ENCODE results near the gene ASXL3. TPM values are rescaled to one million over a fixed set of nuclear protein-coding genes. Genes with fewer than 3 reads are reported as not detected.

ASXL3 gene
- total RNA-seq, 2 experiments from 2014 or later: not detected

DNA sequence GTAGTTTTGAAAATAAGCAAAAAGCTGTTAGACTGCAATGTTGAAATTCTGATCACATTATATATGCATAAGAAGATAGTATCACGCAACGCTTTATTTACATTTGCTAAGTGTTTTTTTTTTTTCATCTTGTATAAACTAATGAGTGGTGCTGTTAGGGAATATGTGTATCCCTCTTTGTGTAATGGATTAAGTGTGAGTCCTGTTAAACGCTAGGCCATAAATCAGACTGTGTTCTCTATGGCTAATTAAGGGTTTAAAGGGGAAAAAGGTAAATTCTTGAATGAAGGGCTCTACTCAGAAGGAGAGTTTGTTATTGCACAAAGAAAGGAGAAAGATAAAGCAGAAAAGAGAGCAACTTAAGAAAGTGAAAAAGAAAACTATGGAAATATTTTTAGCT lies 4.8 kb upstream of the ASXL3 start:
- Mint-ChIP-seq H3K27ac (no peak overlapping the region), H3K4me1 (peaks cover 6% of the 10 kb centered on the region), H3K4me3 (no peak overlapping the region), H3K9me3 (no peaks in the 10 kb centered on the region), H3K27me3 (peaks cover 24% of the 10 kb centered on the region), H3K36me3 (ENCODE audit: low read depth) (no peaks in the 10 kb centered on the region)
- no peak for DNase-seq
- CTCF ChIA-PET: interaction anchor here (0.6 kb wide), 1 partner anchor 403 kb away, joined by 3 read pairs; no protein-coding TSS in a partner anchor
- POLR2A ChIA-PET: no interaction called here

DNA sequence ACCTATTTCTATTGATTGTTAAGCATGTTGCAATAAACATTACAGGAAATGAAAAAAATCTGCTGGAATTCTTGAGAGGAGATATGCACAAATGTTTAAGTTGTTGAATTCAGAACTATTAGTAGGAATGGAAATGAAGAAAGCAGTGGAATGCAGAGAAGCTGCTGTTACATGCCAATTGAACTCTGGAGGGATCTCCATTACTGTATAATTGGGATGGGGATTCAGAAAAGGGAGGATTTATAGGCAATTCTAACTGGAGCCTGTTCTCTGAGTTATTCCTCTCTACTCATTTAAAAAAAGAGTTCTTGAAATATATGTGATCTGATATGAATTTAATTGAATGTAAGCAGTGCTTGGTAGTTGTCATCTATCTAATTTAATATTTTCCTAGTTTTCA lies 2.6 kb upstream of the ASXL3 start:
- no peaks in the 10 kb centered on the region for H3K9me3 Mint-ChIP-seq
- ChIA-PET POLR2A (no interaction called here), CTCF (no interaction called here)
- peaks cover 26% of the 10 kb centered on the region for H3K27me3 Mint-ChIP-seq
- H3K4me1 Mint-ChIP-seq: peaks cover 6% of the 10 kb centered on the region
- no peaks in the 10 kb centered on the region for H3K36me3 Mint-ChIP-seq (ENCODE audit: low read depth)
- H3K4me3 Mint-ChIP-seq: no peak overlapping the region
- no peak overlapping the region for H3K27ac Mint-ChIP-seq
- no peak for DNase-seq

DNA sequence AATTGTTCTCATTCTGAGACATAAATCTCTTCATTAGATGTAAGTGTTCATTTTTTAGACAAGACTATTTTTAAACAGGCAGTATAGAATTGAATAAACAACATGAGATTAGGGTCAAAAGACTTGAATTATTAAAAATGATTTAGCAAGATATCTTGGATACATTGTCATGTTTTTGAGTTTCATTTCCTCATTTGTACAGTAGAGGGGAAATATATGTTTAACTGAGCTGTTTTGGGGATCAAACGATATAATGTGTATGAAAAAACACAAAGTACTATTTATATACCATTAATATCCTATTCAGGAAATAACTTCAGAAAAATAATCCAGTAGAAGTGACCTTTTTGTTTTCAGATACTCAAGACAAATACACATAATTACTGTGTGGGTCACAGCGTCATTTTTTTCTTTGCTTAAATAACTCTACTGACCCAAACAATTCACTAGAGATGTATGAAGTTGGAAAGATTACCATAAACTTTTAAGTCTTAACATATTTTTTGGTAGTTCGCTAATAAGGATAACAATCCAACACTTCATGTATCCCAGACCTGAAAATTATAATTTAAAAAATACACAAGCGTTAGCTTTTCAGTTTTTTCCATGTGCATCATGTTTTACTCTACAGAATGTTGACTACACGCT lies 896 bp upstream of the ASXL3 start:
- Mint-ChIP-seq H3K4me3 (peak overlapping the region; percentile 60), H3K27me3 (peaks cover 30% of the 10 kb centered on the region), H3K9me3 (no peaks in the 10 kb centered on the region), H3K27ac (no peak overlapping the region), H3K36me3 (ENCODE audit: low read depth) (no peaks in the 10 kb centered on the region), H3K4me1 (peaks cover 6% of the 10 kb centered on the region)
- POLR2A ChIA-PET: no interaction called here
- DNase-seq: no peak
- CTCF ChIA-PET: no interaction called here

DNA sequence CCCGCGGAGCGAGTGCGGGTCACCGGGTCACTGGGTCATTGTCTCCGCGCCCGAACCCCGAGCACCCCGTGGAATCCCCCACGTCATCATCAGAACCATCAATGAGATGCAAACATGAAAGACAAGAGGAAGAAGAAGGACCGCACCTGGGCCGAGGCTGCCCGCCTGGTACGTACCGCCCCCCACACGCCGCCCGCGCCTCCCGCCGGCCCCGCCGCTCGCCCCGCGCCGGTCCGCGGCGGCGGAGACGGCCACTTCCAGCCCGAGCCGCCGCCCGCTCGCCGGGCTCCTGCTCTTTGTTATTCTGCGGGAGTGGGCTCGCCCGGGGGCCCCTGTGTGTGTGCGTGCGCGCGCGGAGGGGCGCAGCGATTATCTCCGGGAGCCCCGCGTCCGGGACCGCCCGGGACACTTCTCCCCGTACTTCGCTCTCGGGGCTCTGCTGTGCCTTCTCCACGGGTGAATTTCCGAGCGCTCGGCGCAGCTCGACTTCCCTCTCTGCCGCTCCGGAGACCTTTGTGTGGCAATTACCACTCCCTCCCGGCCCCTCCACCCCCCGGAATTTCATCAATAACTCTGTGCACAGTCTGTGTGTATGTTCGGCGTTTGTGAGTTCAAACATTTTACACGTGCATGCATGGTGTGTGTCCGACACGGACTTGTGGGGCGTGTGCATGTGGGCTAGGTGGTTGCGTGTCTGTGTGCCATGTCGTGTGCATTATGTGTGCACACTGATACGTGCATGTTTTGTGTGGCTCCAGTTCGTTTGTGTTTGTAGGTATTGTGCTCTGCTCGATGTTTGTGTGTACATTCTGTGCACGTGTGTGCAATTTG lies 714 bp downstream of the ASXL3 start:
- CTCF ChIA-PET: no interaction called here
- no peak for DNase-seq
- Mint-ChIP-seq H3K4me3 (no peak overlapping the region), H3K36me3 (ENCODE audit: low read depth) (no peaks in the 10 kb centered on the region), H3K9me3 (no peaks in the 10 kb centered on the region), H3K27ac (no peak overlapping the region), H3K27me3 (peaks cover 30% of the 10 kb centered on the region), H3K4me1 (peaks cover 6% of the 10 kb centered on the region)
- POLR2A ChIA-PET: no interaction called here

DNA sequence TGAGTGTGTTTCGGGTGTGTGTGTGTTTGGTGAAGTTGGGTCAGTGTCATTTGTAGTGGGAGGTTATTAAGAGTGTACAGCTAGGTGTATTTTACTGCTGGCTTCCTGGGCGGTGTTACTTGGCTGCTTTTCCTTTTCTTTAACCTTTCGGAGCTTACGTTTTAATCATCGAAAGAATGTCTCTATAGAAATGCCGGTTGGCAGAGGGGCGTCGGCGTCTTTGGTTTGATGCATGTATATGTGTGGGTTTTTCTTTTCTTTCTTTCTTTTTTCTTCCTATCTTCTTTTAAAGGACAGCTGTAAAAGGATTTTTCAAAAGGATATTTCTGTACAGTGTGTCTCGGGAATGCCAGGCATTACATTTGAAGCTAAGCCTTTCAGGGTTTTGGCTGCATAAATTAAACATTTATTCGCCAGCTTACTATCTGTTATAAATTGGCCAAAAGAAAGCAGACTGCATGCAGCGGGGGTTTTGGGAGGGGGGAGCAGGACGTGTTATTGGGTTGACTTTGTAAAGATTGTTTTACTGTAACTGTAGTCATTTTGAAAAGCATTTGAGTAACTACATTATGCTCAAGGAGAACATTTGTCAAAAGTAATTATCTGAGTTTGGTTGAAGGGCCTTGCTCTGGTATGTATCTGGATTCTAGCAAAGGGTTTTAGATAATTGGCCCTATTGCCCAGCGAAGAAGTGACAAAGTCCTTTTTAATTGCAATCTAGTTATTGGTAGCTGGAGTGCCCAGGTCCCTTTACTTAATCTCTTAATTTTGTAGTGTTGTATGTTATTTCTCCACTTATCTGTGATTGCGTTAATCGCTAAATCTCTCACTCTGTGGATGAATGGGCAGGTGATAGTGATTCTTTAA lies 1.6 kb downstream of the ASXL3 start:
- ChIA-PET CTCF (no interaction called here), POLR2A (no interaction called here)
- Mint-ChIP-seq H3K27ac (no peak overlapping the region), H3K27me3 (peaks cover 30% of the 10 kb centered on the region), H3K4me3 (no peak overlapping the region), H3K36me3 (ENCODE audit: low read depth) (no peaks in the 10 kb centered on the region), H3K4me1 (peaks cover 6% of the 10 kb centered on the region), H3K9me3 (no peaks in the 10 kb centered on the region)
- DNase-seq: no peak

DNA sequence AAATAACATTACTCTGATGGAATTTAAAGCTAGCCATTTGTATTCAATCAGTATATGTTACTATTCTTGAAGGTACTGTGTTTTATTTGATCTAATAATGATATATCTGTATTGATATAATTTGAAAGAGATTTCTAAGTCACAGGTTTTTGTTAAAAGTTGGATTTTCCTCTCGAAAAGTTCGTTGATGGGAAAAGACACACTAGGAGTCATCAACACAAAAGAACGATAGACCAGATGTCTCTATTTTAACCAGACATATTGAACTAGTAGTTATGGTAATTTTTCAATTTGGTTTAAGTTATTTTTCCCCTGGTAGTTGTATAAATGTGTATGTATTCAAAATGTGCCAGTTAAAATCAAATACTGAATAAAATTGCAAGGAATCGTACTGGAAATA lies 2.5 kb downstream of the ASXL3 start:
- H3K4me3 Mint-ChIP-seq: no peak overlapping the region
- no peak for DNase-seq
- no peaks in the 10 kb centered on the region for H3K36me3 Mint-ChIP-seq (ENCODE audit: low read depth)
- CTCF ChIA-PET: no interaction called here
- H3K27me3 Mint-ChIP-seq: peaks cover 24% of the 10 kb centered on the region
- no peaks in the 10 kb centered on the region for H3K9me3 Mint-ChIP-seq
- peaks cover 6% of the 10 kb centered on the region for H3K4me1 Mint-ChIP-seq
- POLR2A ChIA-PET: no interaction called here
- no peak overlapping the region for H3K27ac Mint-ChIP-seq

DNA sequence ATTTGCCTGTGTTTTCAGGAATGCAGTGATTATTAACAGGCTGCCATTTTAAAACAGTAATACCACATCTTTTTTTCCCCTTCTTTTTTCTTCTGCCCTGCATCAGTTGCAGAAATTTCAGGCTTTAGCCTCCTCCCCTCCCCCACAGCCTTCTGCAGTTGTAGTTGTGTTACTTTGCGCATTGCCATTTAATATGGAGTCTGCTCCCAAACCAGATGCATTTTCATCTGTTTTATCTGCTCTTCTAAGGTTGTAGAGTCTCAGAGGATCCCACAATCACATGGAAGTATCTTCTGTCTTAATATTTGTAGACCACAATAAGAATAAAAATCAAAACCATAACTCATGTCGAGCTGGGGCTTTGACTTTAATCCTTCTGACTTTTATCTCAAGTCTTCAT lies 3.8 kb downstream of the ASXL3 start:
- H3K27me3 Mint-ChIP-seq: peaks cover 16% of the 10 kb centered on the region
- no peaks in the 10 kb centered on the region for H3K36me3 Mint-ChIP-seq (ENCODE audit: low read depth)
- H3K27ac Mint-ChIP-seq: no peak overlapping the region
- ChIA-PET CTCF (no interaction called here), POLR2A (no interaction called here)
- H3K4me3 Mint-ChIP-seq: no peak overlapping the region
- DNase-seq: no peak
- H3K9me3 Mint-ChIP-seq: no peaks in the 10 kb centered on the region
- H3K4me1 Mint-ChIP-seq: peaks cover 6% of the 10 kb centered on the region

DNA sequence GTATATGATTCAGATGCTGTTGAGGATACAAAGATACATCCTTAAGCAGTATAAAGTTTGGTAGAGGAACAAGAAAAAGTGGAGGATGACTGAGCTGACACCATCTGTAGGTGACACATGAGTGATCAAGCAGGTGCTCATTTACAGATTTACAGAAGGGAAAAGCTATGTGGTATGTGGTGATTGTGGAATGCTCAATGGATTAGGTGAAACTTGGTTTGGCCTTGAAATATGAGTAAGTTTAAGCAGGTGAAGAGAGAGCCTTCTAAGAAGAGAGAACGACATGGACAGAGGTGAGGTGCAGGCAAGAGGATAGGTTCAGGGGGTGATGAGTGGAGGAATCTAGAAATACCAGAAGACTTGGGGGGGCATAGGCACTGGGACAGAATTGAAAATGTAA lies 5.9 kb downstream of the ASXL3 start:
- peaks cover 4% of the 10 kb centered on the region for H3K27me3 Mint-ChIP-seq
- H3K4me1 Mint-ChIP-seq: no peaks in the 10 kb centered on the region
- no peak overlapping the region for H3K27ac Mint-ChIP-seq
- POLR2A ChIA-PET: no interaction called here
- H3K9me3 Mint-ChIP-seq: no peaks in the 10 kb centered on the region
- CTCF ChIA-PET: no interaction called here
- H3K36me3 Mint-ChIP-seq (ENCODE audit: low read depth): no peaks in the 10 kb centered on the region
- no peak overlapping the region for H3K4me3 Mint-ChIP-seq
- no peak for DNase-seq

DNA sequence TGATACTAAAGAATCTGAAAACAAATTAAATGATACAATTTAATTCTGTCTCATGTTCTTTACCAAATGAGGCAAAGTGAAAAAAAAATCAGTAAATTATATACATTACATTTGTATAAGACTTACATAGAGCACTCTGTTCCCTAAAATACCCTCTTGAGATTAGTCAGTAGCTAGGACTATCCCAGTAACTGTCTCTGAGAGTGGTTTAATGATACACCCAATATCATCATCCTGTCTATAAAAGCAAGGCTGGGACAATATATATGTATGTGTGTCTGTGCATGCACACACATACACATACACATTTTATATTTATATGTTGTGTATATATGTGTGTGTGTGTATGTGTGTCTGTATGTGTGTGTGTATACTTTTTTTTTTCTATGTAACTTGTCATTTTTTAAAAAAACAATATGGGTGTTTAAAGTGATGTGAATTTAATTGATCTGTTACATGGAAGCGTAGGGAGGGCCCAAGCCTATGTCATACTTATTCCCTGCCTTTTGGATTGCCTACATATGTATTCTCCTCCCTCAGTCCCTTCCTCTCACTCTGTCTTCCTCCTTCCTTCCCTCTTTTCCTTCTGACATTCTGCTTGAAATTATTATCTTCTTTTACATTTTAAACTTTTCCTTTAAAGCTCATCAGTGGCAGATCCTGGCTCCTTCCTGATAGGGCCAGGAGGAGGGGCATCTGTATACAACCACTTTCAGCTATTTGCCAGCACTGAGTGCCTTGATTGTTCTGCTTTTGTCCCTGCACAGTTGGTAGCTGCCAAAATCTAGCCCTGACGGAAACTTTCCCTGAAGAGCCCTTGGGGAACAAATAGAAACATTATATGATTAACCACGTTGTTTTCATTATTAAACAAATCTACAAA lies 6.8 kb downstream of the ASXL3 start:
- CTCF ChIA-PET: no interaction called here
- Mint-ChIP-seq H3K27me3 (peaks cover 4% of the 10 kb centered on the region), H3K27ac (no peak overlapping the region), H3K36me3 (ENCODE audit: low read depth) (no peaks in the 10 kb centered on the region), H3K4me1 (no peaks in the 10 kb centered on the region), H3K4me3 (no peak overlapping the region), H3K9me3 (no peaks in the 10 kb centered on the region)
- POLR2A ChIA-PET: no interaction called here
- no peak for DNase-seq

DNA sequence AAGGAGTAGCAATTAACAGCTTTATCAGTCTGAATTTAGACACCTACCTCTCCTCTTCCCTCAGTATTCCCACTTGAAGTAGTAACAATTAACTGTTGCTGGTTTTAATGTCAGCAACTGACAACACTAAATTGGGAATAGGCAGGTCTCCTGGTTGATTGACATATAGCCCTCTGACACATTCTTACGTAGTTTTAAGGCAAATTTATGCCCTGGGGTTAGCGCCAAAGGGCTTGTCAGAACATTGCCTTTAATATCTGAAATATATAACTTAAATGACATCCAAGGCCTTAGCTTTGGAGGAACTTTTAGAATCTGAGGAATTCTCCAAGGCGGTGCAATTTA lies 7.4 kb downstream of the ASXL3 start:
- no peak for DNase-seq
- Mint-ChIP-seq H3K4me1 (no peaks in the 10 kb centered on the region), H3K36me3 (ENCODE audit: low read depth) (no peaks in the 10 kb centered on the region), H3K9me3 (peaks cover 3% of the 10 kb centered on the region), H3K27ac (no peak overlapping the region), H3K27me3 (peaks cover 4% of the 10 kb centered on the region), H3K4me3 (no peak overlapping the region)
- ChIA-PET POLR2A (no interaction called here), CTCF (no interaction called here)

DNA sequence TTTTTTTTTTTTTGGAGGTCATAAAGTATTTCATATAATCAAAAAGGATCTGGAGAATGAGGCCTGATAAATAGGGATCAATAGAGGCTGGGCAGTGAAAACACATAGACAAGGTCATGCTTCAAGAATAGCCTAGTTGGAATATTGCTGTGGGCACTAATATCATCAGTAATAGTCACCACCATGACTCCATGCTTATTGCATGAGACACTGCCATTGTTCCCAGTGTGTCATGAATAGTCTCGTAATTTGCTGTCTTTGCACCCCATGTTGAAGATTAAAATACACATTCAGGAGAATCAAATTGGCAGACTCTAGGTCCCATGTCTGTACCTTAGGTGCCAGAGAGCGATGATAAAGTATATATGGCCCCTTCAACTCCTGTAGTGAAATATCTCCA lies 10.3 kb downstream of the ASXL3 start:
- H3K4me3 Mint-ChIP-seq: no peak overlapping the region
- ChIA-PET POLR2A (no interaction called here), CTCF (no interaction called here)
- DNase-seq: no peak
- no peaks in the 10 kb centered on the region for H3K36me3 Mint-ChIP-seq (ENCODE audit: low read depth)
- peaks cover 3% of the 10 kb centered on the region for H3K9me3 Mint-ChIP-seq
- H3K4me1 Mint-ChIP-seq: no peaks in the 10 kb centered on the region
- H3K27me3 Mint-ChIP-seq: no peaks in the 10 kb centered on the region
- no peak overlapping the region for H3K27ac Mint-ChIP-seq

DNA sequence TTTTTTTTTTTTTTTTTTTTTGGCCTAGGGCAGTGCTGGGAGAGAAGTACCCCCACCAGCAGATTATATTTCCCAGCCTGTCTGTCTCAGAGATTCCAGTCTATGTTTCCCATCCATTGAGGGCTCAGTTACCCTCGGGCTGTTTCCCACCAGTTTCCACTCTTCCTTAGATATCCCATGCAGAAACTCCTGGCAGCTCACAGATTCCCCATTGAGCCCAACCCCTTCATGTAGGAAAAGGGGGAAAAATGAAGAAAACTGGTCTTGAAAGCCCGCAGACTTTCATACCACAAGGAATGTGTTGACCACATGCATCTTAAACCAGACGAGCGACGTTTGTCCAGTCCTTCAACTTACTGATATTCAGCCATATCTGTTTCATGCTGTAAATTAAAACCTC lies 15.2 kb downstream of the ASXL3 start:
- H3K4me3 Mint-ChIP-seq: no peak overlapping the region
- H3K4me1 Mint-ChIP-seq: no peaks in the 10 kb centered on the region
- peaks cover 3% of the 10 kb centered on the region for H3K9me3 Mint-ChIP-seq

DNA sequence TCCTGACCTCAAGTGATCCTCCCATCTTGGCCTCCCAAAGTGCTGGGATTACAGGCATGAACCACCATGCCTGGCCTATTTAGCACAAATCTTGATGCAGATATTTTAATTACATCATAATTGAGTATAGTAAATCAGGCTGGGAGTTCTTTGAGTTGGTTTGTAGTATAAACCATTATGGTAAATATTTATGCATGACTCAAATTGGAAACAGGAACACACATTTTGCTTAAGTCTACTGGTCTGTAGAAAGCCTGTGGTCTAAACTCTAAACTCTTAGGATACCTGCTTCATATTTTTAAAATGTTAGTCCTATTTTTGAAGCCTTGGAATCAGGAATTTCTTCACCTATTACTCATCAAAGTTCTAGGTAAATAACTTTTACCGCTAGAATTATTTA lies 16.8 kb downstream of the ASXL3 start:
- no peaks in the 10 kb centered on the region for H3K27me3 Mint-ChIP-seq
- no peaks in the 10 kb centered on the region for H3K4me1 Mint-ChIP-seq
- H3K36me3 Mint-ChIP-seq (ENCODE audit: low read depth): no peaks in the 10 kb centered on the region
- ChIA-PET POLR2A (no interaction called here), CTCF (no interaction called here)
- H3K27ac Mint-ChIP-seq: no peak overlapping the region
- H3K9me3 Mint-ChIP-seq: peaks cover 3% of the 10 kb centered on the region
- DNase-seq: no peak
- no peak overlapping the region for H3K4me3 Mint-ChIP-seq

More for the DNA sequence above, 15.2 kb downstream of the ASXL3 start:
- H3K27ac Mint-ChIP-seq: no peak overlapping the region
- H3K27me3 Mint-ChIP-seq: no peaks in the 10 kb centered on the region
- H3K36me3 Mint-ChIP-seq (ENCODE audit: low read depth): no peaks in the 10 kb centered on the region
- no peak for DNase-seq
- CTCF ChIA-PET: no interaction called here
- POLR2A ChIA-PET: no interaction called here
